Lower leg skin (tissue), 4 donors: ENCODE data around the gene SLC8A1. TPM values are rescaled to one million over a fixed set of nuclear protein-coding genes. Genes with fewer than 3 reads are reported as not detected.

Experiments
- DNase-seq, 2 donors: peaks; one replicate each; pipeline ENCODE4 v3.0.0-alpha.2; 2019; ENCODE audit warnings: low spot score in 2 of 2
- H3K4me3 ChIP-seq: fragments of 200-600 bp; sonication (generic); 2 replicates; pipeline ENCODE4 v1.5.1; 2017; ENCODE audit warnings: mild to moderate bottlenecking, low read depth; ENCODE audit not compliant: poor library complexity, severe bottlenecking
- POLR2A ChIP-seq, 2 donors: fragments of 450-650 bp; IDR thresholded peaks; one replicate each; pipeline ENCODE4 v1.6.1; 2016 to 2017; ENCODE audit warnings: antibody characterized with exemption in 2 of 2, mild to moderate bottlenecking in 1 of 2, moderate library complexity in 1 of 2
- WGBS, 2 donors: methylation state at CpG; one replicate each; pipeline ENCODE4 v1.1.5; 2018; 5-methylcytosine and 5-hydroxymethylcytosine counted together
- intact Hi-C: fragments of 100-400 bp; cut with DNase I; formaldehyde crosslinking; loops from one replicate; pipeline ENCODE4 v1.15.0; 2023; ENCODE audit warnings: low total_unique reads
- total RNA-seq, 4 donors: library from RNA; depleted of rRNA; stranded (reverse); fragments of >200 nt; gene quantifications; one replicate each; pipeline ENCODE4 v1.1.0, GENCODE V29; 2016
- TF ChIP-seq, protein P1 (sequence below), 3 donors: fragments of 450-650 bp; IDR thresholded peaks; one replicate each; pipeline ENCODE4 v1.5.1; 2016; ENCODE audit warnings: antibody characterized with exemption in 3 of 3, mild to moderate bottlenecking in 3 of 3, moderate library complexity in 2 of 3

SLC8A1 gene
- total RNA-seq, 4 donors from 2014 or later: 7.5 to 21.2 (median 13.0) TPM

DNA sequence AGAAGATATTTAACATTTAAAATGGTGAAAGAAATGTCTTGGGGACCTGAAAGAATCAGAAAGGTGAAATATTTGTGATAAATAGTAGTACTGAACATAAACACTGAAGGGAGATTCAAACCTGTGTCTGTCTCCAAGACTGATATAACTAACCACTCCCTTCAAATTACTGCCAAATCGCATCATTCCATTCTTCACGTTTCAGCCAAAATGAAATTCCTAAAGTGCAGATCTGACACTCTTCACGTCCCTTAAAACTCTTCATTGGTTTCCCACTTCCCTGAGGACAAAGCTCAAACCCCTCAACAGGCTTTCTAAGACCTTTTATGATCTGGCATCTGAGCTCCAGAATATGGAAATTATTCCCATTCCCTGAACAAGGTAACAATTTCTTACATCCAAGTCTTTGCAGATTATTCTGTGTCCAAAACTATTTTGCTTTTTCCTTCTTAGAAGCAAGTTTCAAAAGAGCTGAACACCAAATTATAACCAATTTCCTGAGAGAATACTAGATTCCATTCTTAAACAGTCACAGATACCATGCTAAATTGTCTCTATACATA is 18.9 kb downstream of the SLC8A1 start:
- TF ChIP-seq POLR2A (IDR thresholded peaks at IDR 0.05): no peak
- TF ChIP-seq, protein P1, sequence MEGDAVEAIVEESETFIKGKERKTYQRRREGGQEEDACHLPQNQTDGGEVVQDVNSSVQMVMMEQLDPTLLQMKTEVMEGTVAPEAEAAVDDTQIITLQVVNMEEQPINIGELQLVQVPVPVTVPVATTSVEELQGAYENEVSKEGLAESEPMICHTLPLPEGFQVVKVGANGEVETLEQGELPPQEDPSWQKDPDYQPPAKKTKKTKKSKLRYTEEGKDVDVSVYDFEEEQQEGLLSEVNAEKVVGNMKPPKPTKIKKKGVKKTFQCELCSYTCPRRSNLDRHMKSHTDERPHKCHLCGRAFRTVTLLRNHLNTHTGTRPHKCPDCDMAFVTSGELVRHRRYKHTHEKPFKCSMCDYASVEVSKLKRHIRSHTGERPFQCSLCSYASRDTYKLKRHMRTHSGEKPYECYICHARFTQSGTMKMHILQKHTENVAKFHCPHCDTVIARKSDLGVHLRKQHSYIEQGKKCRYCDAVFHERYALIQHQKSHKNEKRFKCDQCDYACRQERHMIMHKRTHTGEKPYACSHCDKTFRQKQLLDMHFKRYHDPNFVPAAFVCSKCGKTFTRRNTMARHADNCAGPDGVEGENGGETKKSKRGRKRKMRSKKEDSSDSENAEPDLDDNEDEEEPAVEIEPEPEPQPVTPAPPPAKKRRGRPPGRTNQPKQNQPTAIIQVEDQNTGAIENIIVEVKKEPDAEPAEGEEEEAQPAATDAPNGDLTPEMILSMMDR (IDR thresholded peaks at IDR 0.05): no peak
- DNase-seq: no peak
- intact Hi-C loops: no loop called here
- 35 to 39% methylated on average over 3 of the region's 3 CpGs for WGBS, 2 donors
- H3K4me3 ChIP-seq: no peak overlapping the region

DNA sequence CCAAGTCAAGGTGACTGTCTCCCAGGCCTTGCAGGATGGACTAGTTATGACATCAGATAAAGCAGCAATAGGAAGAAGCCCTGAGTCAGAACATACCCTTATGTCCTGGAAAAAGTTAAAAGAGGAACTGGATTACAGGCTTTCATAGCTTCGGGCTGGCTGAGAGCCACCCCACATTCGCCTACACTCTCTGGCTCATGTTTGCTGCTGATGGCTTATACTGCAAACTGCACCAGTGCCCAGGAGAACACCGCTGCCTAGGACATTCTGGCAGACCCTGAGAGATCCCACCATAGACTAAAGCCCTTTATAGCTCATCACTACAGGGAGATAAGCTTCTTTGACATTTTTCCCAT is 20.3 kb downstream of the SLC8A1 start:
- TF ChIP-seq, protein P1 (IDR thresholded peaks at IDR 0.05): no peak
- no peak for TF ChIP-seq POLR2A (IDR thresholded peaks at IDR 0.05)
- WGBS, 2 donors: 57 to 69% methylated on average over 3 of the region's 3 CpGs
- intact Hi-C loops: no loop called here
- no peak overlapping the region for H3K4me3 ChIP-seq
- no peak for DNase-seq

DNA sequence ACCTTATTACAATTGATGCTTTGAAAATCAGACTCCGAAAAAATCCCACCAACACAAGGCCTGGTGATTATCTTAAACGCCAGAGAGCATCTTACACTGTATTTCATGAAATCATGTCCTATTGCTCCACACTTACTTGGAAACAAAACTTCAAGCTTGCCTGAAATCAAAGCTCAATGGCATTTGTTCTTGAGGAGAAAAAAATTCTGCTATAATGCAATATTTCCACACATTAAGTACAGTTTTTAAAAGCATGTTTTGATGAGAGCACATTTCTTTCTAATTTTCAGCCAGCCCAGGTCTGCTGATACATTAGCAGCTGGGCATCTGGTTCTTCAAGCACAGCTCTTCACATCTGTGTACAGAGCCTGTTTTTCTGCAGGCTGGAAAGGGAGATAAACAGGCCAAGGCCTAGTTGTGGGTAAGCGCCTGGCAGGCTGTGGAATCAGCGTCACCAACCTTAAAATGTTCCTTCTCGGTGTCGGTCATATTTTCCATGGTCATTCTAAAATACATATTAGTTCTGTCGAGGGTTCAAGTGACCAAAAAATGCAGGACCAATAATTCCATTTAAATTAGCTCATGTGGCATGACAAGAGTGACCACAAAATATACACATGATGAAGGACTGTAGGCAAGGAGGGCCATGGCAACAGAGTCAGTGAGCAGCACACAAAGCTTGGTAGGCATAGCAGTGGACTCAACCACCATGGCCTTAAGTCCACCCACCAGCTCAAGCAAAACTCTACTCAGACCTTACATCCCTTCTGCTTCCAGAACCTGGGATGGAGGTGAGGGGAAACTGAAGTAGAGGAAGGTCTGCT is 20.9 kb downstream of the SLC8A1 start:
- intact Hi-C loops: no loop called here
- 91 to 93% methylated on average over 7 of the region's 7 CpGs for WGBS, 2 donors
- no peak for DNase-seq
- TF ChIP-seq POLR2A (IDR thresholded peaks at IDR 0.05): no peak
- TF ChIP-seq, protein P1 (IDR thresholded peaks at IDR 0.05): no peak
- H3K4me3 ChIP-seq: no peak overlapping the region

DNA sequence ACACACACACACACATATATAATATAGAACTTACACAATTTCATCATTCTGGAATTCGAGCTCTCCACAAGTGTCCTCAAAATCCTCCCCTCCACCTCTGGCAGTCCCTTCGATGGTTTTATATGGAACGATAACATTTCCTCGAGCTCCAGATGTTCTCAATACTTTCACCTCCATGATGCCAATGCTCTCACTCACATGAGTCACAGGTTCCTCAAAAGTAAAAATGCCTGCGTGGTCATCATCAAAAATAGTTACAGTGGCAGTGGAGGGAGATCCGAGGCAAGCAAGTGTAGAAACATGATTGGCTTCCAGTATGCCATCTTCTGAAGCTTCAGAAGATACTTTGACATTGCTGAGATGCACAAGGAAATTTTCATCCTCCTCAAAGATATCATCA is 23.5 kb downstream of the SLC8A1 start:
- intact Hi-C loops: no loop called here
- 64 to 77% methylated on average over 6 of the region's 6 CpGs for WGBS, 2 donors

DNA sequence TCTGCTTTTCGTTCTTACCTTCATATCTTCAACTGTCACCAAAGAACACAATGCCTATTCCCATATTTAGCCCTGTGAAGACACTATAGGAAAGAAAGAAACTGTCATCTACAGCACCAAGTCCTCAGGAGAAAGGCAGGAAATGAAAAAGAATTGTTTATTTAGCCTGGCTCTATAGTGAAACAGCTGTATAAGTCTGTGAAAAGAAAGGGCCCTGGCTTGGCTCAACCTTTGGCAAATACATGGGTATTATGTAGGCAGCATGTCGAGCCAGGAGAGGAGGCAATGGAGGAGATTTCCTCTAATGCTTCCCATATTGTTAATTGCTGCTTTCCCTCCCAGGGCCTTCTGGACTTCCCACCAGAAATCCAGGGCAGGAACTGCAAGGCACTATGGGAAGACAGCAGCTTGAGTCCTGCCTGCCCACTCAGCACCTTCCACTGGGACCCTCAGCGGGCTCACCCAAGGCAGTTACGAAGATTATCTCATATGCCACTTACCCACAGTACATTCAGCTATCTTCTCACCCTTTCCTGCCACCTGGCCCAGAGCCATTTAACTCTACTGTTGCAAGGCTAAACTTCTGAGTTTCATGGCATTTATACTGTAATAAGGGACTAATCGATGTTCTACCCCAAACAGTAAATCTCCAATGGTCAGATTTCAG is 30.1 kb downstream of the SLC8A1 start:
- DNase-seq: no peak
- TF ChIP-seq, protein P1 (IDR thresholded peaks at IDR 0.05): no peak
- TF ChIP-seq POLR2A (IDR thresholded peaks at IDR 0.05): no peak
- intact Hi-C loops: no loop called here
- no peak overlapping the region for H3K4me3 ChIP-seq
- WGBS, 2 donors: 75 to 85% methylated on average over 5 of the region's 5 CpGs

More for the DNA sequence above, 23.5 kb downstream of the SLC8A1 start:
- H3K4me3 ChIP-seq: no peak overlapping the region
- TF ChIP-seq, protein P1 (IDR thresholded peaks at IDR 0.05): no peak
- TF ChIP-seq POLR2A (IDR thresholded peaks at IDR 0.05): no peak
- DNase-seq: no peak
